Sigmoid colon (tissue), 4 donors: ENCODE data around the gene FGFRL1.

Experiments used
- EP300 ChIP-seq, 4 donors: sonication (generic); formaldehyde crosslinking; IDR thresholded peaks; one replicate each; pipeline ENCODE4 v1.6.1; 2017; ENCODE audit warnings: antibody characterized with exemption in 4 of 4
- TF ChIP-seq, protein P1 (sequence below), 4 experiments: fragments of 450-650 bp in 3 of 4; fragments of 200-600 bp in 1 of 4; IDR thresholded peaks; one replicate each; pipeline ENCODE4 v1.5.1; 2016 to 2019; ENCODE audit warnings: antibody characterized with exemption in 4 of 4, mild to moderate bottlenecking in 3 of 4, moderate library complexity in 2 of 4

DNA sequence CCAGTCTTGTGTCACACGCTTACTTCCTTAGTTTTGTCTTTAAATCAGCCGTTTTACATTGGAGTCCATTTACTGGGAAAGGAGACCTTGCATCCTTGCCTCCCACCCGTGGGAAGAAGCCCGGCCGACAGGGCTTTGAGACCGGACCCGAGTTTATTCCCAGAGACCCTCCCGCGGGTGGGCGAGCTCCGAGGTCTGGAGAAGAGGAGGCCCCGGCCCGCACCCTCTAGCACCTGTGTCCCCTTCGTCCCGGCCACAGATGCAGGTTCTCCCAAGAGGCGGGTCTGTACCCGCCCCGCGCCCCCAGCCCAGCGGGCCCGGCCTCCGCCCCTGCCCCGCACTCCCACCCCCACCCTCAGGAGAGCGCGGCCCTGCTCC lies 14.4 kb upstream of the FGFRL1 start:
- TF ChIP-seq EP300 (IDR thresholded peaks at IDR 0.05) = no peak
- TF ChIP-seq, protein P1, sequence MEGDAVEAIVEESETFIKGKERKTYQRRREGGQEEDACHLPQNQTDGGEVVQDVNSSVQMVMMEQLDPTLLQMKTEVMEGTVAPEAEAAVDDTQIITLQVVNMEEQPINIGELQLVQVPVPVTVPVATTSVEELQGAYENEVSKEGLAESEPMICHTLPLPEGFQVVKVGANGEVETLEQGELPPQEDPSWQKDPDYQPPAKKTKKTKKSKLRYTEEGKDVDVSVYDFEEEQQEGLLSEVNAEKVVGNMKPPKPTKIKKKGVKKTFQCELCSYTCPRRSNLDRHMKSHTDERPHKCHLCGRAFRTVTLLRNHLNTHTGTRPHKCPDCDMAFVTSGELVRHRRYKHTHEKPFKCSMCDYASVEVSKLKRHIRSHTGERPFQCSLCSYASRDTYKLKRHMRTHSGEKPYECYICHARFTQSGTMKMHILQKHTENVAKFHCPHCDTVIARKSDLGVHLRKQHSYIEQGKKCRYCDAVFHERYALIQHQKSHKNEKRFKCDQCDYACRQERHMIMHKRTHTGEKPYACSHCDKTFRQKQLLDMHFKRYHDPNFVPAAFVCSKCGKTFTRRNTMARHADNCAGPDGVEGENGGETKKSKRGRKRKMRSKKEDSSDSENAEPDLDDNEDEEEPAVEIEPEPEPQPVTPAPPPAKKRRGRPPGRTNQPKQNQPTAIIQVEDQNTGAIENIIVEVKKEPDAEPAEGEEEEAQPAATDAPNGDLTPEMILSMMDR (IDR thresholded peaks at IDR 0.05) = no peak
